ENCODE results near the gene HOMER2. TPM values are rescaled to one million over a fixed set of nuclear protein-coding genes. Genes with fewer than 3 reads are reported as not detected.
A peak's percentile ranks its signal among the peaks of the same experiment; 100 is the strongest.

Gene HOMER2
- total RNA-seq, 4 donors from 2014 or later: 81.4 to 120 (median 99.2) TPM

DNA sequence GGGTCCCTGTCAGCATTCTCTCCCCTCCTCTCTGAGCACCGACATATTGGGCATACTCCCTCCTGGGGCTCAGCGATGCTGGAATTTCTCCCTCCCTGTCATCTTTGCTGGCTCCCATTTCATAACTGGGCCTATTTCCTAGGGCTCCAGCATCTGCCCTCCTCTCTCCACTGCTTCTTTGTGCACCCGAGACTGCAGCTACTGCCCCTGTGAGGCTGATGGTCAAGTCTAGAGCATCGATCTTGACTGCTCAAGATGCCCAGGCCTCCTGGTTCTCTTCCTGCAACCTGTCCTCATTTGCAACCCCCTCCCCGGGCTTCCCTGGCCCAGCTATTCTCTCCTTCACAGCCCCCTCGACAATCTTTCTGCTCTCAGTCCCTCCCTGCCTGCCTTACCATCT is 89.6 kb downstream of the HOMER2 start:
- peak; percentile 9 to 49 for DNase-seq (ENCODE audit: low spot score in 2 of 2)
- WGBS: 89% methylated on average over 6 of the region's 6 CpGs
- H3K27me3 ChIP-seq: no peaks in the 10 kb centered on the region
- no peak overlapping the region for H3K27ac ChIP-seq
- no peaks in the 10 kb centered on the region for H3K36me3 ChIP-seq
- no peaks in the 10 kb centered on the region for H3K4me1 ChIP-seq
- no peak for TF ChIP-seq POLR2AphosphoS5 (IDR thresholded peaks at IDR 0.05)
- H3K4me3 ChIP-seq: no peak overlapping the region
- no peaks in the 10 kb centered on the region for H3K9me3 ChIP-seq

- Histone ChIP-seq H3K27me3 (no peaks in the 10 kb centered on the region), H3K27ac (no peak overlapping the region), H3K36me3 (no peaks in the 10 kb centered on the region), H3K4me3 (no peak overlapping the region), H3K9me3 (no peaks in the 10 kb centered on the region), H3K4me1 (no peaks in the 10 kb centered on the region)
- peak; percentile 8 to 66 for DNase-seq (ENCODE audit: low spot score in 2 of 2)
- 92% methylated on average over 11 of the region's 11 CpGs for WGBS
- no peak for TF ChIP-seq EP300 (IDR thresholded peaks at IDR 0.05)
- no peak for TF ChIP-seq POLR2AphosphoS5 (IDR thresholded peaks at IDR 0.05)
- TF ChIP-seq CTCF (IDR thresholded peaks at IDR 0.05): no peak
- TF ChIP-seq POLR2A (IDR thresholded peaks at IDR 0.05): no peak
Observed at GRCh38 chr15:82858932-82859331, 93.6 kb downstream of the HOMER2 start.

- WGBS: 93% methylated on average over 10 of the region's 10 CpGs
- no peaks in the 10 kb centered on the region for H3K9me3 ChIP-seq
- H3K4me3 ChIP-seq: no peak overlapping the region
- H3K27ac ChIP-seq: no peak overlapping the region
- no peaks in the 10 kb centered on the region for H3K27me3 ChIP-seq
- TF ChIP-seq POLR2AphosphoS5 (IDR thresholded peaks at IDR 0.05) (no peak), POLR2A (IDR thresholded peaks at IDR 0.05) (no peak), CTCF (IDR thresholded peaks at IDR 0.05) (no peak), EP300 (IDR thresholded peaks at IDR 0.05) (no peak)
- H3K4me1 ChIP-seq: no peaks in the 10 kb centered on the region
- peak in 1 of 2 donors; percentile 27 for DNase-seq (ENCODE audit: low spot score in 2 of 2)
- H3K36me3 ChIP-seq: no peaks in the 10 kb centered on the region
Observed at GRCh38 chr15:82856397-82857170, 95.9 kb downstream of the HOMER2 start.

DNA sequence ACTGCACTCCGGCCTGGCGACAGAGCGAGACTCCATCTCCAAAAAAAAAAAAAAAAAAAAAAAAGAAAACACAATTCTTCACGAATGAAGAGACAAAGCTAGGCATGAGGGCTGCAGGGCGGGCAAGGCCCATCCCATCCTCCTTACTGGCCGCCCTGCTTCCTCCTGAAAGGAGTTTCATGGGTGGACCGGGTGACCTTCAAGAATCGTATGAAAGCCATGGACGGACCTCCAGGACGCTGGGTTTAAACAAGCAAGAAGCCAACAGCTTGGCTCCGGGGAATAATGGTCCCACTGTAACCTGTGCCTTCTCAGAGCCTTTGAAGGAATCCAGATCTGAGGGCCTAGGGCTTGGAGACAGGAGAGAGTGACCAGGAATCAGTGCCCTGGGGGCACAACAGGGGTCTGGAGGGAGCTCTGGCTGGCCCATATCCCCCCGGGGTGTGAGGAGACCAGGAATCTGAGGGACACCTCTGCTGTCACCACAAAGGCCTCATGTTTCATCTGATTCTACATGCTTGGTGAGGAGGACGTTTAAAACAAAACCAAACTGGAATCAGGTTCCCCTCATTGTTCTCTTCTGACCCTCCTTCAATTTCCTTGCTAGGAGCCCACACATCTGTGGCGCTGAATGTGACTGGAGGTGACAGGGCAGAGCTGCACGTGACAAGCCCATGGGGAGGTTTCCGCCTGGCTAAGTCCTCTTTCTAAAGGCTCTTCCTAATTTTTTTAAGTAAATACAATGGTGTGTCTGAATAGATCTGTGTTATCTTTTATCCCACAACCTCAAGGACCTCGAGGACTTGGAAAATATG is 97.0 kb downstream of the HOMER2 start:
- Histone ChIP-seq H3K4me1 (no peaks in the 10 kb centered on the region), H3K27me3 (no peaks in the 10 kb centered on the region), H3K27ac (no peak overlapping the region), H3K9me3 (no peaks in the 10 kb centered on the region), H3K36me3 (no peaks in the 10 kb centered on the region), H3K4me3 (no peak overlapping the region)
- TF ChIP-seq POLR2A (IDR thresholded peaks at IDR 0.05): no peak
- TF ChIP-seq EP300 (IDR thresholded peaks at IDR 0.05): no peak
- no peak for TF ChIP-seq CTCF (IDR thresholded peaks at IDR 0.05)
- no peak for TF ChIP-seq POLR2AphosphoS5 (IDR thresholded peaks at IDR 0.05)
- peak in 1 of 2 donors; percentile 44 for DNase-seq (ENCODE audit: low spot score in 2 of 2)
- 81% methylated on average over 17 of the region's 17 CpGs for WGBS

- Histone ChIP-seq H3K27ac (no peak overlapping the region), H3K9me3 (no peaks in the 10 kb centered on the region), H3K27me3 (no peaks in the 10 kb centered on the region), H3K4me3 (no peak overlapping the region), H3K36me3 (no peaks in the 10 kb centered on the region), H3K4me1 (peaks cover 7% of the 10 kb centered on the region)
- no peak for TF ChIP-seq POLR2AphosphoS5 (IDR thresholded peaks at IDR 0.05)
- no peak for TF ChIP-seq CTCF (IDR thresholded peaks at IDR 0.05)
- no peak for TF ChIP-seq EP300 (IDR thresholded peaks at IDR 0.05)
- no peak for TF ChIP-seq POLR2A (IDR thresholded peaks at IDR 0.05)
- WGBS: 91% methylated on average over 21 of the region's 21 CpGs
- DNase-seq (ENCODE audit: low spot score in 2 of 2): peak in 1 of 2 donors; percentile 28
Observed at GRCh38 chr15:82854554-82854953, 98.0 kb downstream of the HOMER2 start.

Data from suprapubic skin (tissue), 4 donors.